22Rv1 (cell line): ENCODE measurements around the gene RFESD.

Experiments
- ZFX ChIP-seq: fragments of 450-650 bp; IDR thresholded peaks from 2 replicates; pipeline ENCODE4 v1.6.1; 2017; ENCODE audit warnings: antibody characterized with exemption, borderline replicate concordance
- TF ChIP-seq, protein P1 (sequence below): fragments of 450-650 bp; IDR thresholded peaks from 2 replicates; pipeline ENCODE4 v1.5.1; 2017; ENCODE audit warnings: mild to moderate bottlenecking

DNA sequence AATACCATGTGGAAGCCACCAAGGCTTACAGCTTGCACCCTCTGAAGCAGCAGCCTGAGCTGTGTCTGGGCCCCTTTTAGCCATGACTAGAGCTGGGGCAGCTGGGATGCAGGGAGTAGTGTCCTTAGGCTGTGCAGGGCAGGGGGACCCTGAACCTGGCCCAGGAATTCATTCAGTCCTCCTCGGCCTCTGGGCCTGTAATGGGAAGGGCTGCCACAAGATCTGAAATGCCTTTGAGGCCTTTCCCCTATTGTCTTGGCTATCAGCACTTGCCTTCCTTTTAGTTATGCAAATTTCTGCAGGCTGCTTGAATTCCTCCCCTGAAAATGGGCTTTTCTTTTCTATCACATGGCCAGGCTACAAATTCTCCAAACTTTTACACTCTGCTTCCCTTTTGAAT, 17.6 kb upstream of the RFESD start:
- TF ChIP-seq, protein P1, sequence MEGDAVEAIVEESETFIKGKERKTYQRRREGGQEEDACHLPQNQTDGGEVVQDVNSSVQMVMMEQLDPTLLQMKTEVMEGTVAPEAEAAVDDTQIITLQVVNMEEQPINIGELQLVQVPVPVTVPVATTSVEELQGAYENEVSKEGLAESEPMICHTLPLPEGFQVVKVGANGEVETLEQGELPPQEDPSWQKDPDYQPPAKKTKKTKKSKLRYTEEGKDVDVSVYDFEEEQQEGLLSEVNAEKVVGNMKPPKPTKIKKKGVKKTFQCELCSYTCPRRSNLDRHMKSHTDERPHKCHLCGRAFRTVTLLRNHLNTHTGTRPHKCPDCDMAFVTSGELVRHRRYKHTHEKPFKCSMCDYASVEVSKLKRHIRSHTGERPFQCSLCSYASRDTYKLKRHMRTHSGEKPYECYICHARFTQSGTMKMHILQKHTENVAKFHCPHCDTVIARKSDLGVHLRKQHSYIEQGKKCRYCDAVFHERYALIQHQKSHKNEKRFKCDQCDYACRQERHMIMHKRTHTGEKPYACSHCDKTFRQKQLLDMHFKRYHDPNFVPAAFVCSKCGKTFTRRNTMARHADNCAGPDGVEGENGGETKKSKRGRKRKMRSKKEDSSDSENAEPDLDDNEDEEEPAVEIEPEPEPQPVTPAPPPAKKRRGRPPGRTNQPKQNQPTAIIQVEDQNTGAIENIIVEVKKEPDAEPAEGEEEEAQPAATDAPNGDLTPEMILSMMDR = no peak
- no peak for TF ChIP-seq ZFX
